ENCODE data around the gene NUP85. TPM values are rescaled to one million over a fixed set of nuclear protein-coding genes. Genes with fewer than 3 reads are reported as not detected.

The NUP85 gene
- total RNA-seq, 1 experiment from 2014 or later, result 117 TPM

DNA sequence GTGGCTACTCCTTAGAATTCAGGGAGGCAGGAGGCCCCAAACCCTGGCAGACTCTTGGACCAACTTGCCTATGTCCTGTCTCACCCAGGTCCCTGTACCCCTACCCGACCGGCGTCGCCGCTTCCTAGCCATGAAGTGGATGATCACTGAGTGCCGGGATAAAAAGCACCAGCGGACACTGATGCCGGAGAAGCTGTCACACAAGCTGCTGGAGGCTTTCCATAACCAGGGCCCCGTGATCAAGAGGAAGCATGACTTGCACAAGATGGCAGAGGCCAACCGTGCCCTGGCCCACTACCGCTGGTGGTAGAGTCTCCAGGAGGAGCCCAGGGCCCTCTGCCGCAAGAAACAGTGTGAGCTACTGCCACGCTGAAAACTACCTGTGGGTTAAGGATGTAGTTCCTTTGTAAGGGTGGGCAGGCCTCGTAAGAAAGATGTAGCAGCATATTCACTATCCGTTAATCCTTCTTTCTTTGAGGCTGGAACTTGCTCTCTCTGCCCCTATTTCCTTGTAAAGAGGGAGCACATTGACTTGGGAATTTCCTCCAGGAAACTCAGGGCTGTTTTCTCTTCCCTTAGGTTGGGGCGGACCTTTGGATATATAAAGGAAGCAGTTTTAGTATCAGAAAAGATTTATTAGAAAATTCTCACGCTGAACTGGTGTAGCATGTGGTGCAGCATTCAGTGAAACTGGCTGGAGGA, 60.3 kb downstream of the NUP85 start:
- H3K4me3 Mint-ChIP-seq (ENCODE audit: low read depth, unreplicated experiment), result no peak overlapping the region
- intact Hi-C loops (cut with micrococcal nuclease; ENCODE audit: unreplicated experiment), result no loop called here
- TF ChIP-seq, protein P1, sequence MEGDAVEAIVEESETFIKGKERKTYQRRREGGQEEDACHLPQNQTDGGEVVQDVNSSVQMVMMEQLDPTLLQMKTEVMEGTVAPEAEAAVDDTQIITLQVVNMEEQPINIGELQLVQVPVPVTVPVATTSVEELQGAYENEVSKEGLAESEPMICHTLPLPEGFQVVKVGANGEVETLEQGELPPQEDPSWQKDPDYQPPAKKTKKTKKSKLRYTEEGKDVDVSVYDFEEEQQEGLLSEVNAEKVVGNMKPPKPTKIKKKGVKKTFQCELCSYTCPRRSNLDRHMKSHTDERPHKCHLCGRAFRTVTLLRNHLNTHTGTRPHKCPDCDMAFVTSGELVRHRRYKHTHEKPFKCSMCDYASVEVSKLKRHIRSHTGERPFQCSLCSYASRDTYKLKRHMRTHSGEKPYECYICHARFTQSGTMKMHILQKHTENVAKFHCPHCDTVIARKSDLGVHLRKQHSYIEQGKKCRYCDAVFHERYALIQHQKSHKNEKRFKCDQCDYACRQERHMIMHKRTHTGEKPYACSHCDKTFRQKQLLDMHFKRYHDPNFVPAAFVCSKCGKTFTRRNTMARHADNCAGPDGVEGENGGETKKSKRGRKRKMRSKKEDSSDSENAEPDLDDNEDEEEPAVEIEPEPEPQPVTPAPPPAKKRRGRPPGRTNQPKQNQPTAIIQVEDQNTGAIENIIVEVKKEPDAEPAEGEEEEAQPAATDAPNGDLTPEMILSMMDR (IDR thresholded peaks at IDR 0.05; ENCODE audit: unreplicated experiment), result no peak
- DNase-seq, result no peak
- H3K9me3 Mint-ChIP-seq (ENCODE audit: low read depth, unreplicated experiment), result no peaks in the 10 kb centered on the region
- CTCF ChIA-PET, result no interaction called here
- H3K27me3 Mint-ChIP-seq (ENCODE audit: unreplicated experiment), result no peaks in the 10 kb centered on the region
- no peak overlapping the region for H3K27ac Mint-ChIP-seq (ENCODE audit: unreplicated experiment)
- peaks cover 13% of the 10 kb centered on the region for H3K4me1 Mint-ChIP-seq (ENCODE audit: low read depth, unreplicated experiment)
- peaks cover 75% of the 10 kb centered on the region for H3K36me3 Mint-ChIP-seq (ENCODE audit: insufficient read depth, unreplicated experiment)
- no TSS peak for BruUV-seq (replicated peaks)

DNA sequence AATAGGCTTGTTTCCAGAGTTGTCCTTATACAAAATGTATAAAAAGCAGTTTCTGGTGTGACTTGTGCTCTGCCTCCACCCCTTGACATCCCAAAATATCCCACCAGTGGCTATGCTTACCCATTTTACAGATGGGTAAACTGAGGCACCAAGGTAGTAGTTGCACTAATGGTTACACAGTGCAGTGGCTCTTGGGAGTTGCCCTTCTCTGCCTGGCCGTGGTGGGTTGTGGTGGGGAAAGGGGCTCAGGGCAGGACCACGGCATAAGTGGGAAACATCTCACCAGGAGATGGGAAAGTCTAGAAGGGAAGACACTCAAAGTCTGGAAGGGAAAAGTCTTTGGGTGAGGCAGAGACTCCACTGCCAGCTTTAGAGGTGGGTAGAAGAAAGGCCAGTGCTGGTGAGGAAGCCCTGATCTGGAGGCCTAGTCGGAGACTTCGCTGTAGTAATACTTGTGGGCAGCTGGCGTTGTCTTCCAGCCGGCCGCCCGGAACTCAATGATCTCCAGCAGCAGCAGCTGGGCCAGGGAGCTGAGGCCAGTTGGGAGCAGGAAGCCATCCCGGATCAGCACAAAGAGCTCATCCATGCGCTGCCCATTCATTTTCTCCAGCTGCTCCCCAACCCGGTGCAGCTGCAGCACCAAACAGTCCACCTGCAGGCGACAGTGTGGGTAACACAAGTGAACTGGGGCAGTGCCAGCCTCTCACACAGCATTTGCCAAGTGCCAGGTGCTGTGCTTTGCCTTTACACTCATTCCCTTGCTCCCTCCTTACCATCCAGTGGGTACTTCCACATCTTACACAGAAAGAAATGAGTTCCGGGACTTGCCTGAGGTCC, 61.1 kb downstream of the NUP85 start:
- H3K4me3 Mint-ChIP-seq (ENCODE audit: low read depth, unreplicated experiment), result no peak overlapping the region
- BruUV-seq (replicated peaks), result no TSS peak
- peaks cover 73% of the 10 kb centered on the region for H3K36me3 Mint-ChIP-seq (ENCODE audit: insufficient read depth, unreplicated experiment)
- H3K27me3 Mint-ChIP-seq (ENCODE audit: unreplicated experiment), result no peaks in the 10 kb centered on the region
- DNase-seq, result no peak
- CTCF ChIA-PET, result no interaction called here
- no peaks in the 10 kb centered on the region for H3K9me3 Mint-ChIP-seq (ENCODE audit: low read depth, unreplicated experiment)
- TF ChIP-seq, protein P1 (IDR thresholded peaks at IDR 0.05; ENCODE audit: unreplicated experiment), result no peak
- no peak overlapping the region for H3K27ac Mint-ChIP-seq (ENCODE audit: unreplicated experiment)
- peaks cover 13% of the 10 kb centered on the region for H3K4me1 Mint-ChIP-seq (ENCODE audit: low read depth, unreplicated experiment)
- intact Hi-C loops (cut with micrococcal nuclease; ENCODE audit: unreplicated experiment), result no loop called here

DNA sequence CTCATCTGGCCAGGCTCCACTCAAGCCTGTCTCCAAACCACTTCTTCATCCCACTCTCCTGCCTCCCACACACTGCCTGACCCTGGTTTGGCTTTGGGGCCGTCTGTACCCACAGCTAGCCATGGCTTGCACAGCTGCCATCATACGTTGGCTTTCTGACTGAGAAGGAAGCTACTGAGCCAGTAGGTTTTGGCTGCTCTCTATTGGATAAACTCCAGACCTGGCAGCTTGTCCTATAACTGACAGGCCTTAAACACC, 61.6 kb downstream of the NUP85 start:
- TF ChIP-seq, protein P1 (IDR thresholded peaks at IDR 0.05; ENCODE audit: unreplicated experiment), result no peak
- intact Hi-C loops (cut with micrococcal nuclease; ENCODE audit: unreplicated experiment), result no loop called here
- DNase-seq, result no peak
- Mint-ChIP-seq H3K4me1 (ENCODE audit: low read depth, unreplicated experiment) (peaks cover 13% of the 10 kb centered on the region), H3K9me3 (ENCODE audit: low read depth, unreplicated experiment) (no peaks in the 10 kb centered on the region), H3K36me3 (ENCODE audit: insufficient read depth, unreplicated experiment) (peaks cover 73% of the 10 kb centered on the region), H3K27me3 (ENCODE audit: unreplicated experiment) (no peaks in the 10 kb centered on the region), H3K4me3 (ENCODE audit: low read depth, unreplicated experiment) (no peak overlapping the region), H3K27ac (ENCODE audit: unreplicated experiment) (no peak overlapping the region)
- CTCF ChIA-PET, result no interaction called here
- BruUV-seq (replicated peaks), result no TSS peak

DNA sequence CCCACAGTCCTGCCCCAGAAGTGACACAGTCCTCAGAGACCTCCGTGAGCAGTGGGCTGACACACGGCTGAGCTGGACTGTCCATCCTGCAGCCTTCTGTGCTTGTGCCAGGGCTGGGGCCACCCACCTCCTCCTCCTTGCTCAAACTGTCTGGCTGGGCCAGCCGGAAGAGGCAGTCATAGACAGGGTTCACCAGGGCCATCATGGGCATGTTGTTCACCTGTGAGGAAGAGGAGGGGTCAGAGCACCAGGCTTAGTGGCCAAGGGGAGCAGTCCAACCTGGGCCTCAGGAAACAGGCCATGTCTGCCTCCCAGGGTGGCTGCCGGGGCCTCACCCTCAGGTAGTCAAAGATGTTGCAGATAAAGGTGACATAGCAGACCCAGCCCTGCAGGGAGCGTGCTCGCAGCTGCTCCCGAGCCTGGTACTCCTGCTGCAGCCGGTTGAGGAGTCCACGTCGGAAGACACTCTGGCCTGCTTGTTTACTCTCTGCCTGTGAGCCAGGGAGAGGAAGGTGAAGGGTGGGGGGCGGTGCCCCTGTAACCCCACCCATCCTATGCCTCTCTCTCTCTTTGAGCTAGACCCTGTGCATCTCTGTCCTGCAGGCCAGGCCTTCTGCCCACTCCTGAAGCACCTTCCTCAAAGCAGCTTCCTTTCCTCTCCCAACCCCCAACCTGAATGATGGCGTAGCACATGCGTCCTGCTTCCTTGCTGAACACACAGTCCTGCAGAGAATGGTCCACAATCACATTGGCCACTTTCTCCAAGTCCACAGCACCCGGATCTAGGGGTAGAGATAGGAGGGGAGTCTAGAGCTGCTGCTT, 62.1 kb downstream of the NUP85 start:
- CTCF ChIA-PET, result no interaction called here
- no peaks in the 10 kb centered on the region for H3K9me3 Mint-ChIP-seq (ENCODE audit: low read depth, unreplicated experiment)
- H3K27ac Mint-ChIP-seq (ENCODE audit: unreplicated experiment), result no peak overlapping the region
- TF ChIP-seq, protein P1 (IDR thresholded peaks at IDR 0.05; ENCODE audit: unreplicated experiment), result no peak
- BruUV-seq (replicated peaks), result no TSS peak
- peak; percentile 20 for DNase-seq
- no peaks in the 10 kb centered on the region for H3K27me3 Mint-ChIP-seq (ENCODE audit: unreplicated experiment)
- H3K4me1 Mint-ChIP-seq (ENCODE audit: low read depth, unreplicated experiment), result peaks cover 13% of the 10 kb centered on the region
- H3K36me3 Mint-ChIP-seq (ENCODE audit: insufficient read depth, unreplicated experiment), result peaks cover 73% of the 10 kb centered on the region
- intact Hi-C loops (cut with micrococcal nuclease; ENCODE audit: unreplicated experiment), result no loop called here
- H3K4me3 Mint-ChIP-seq (ENCODE audit: low read depth, unreplicated experiment), result no peak overlapping the region
